Measurements from ENCODE around the gene FOXP4.

Gene FOXP4

GRCh38 chr6:41546866-41547798, 951 bp downstream of the FOXP4 start:
- DNase-seq: peak in 13 of 56 donors; percentile 15 to 58 (median 28)

GRCh38 chr6:41547799-41548097, 1.6 kb downstream of the FOXP4 start:
- no peak for DNase-seq

- no peak for DNase-seq
Measured at GRCh38 chr6:41548098-41548840, 2.1 kb downstream of the FOXP4 start.

- no peak for DNase-seq
Measured at GRCh38 chr6:41548841-41549642, 2.9 kb downstream of the FOXP4 start.

DNA sequence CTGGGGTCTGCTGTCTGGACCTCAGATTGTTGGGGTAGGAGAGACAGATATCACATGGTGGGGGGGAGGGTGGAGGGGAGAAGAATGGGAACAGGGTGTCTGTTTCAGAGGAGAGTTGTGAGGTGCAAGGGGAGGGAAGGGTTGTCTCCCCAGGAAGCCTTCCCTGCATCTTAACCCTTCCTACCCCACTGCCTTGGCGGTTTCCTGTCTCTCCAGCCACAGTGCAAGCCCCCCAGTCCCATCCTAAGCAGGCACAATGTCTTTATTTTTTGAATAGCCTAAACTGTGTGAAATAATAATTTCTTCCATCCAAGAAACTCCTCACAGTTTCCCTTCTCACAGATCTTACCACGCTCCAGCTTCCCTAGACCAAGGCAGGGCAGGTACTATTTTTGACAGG, 3.5 kb downstream of the FOXP4 start:
- no peak for DNase-seq

GRCh38 chr6:41551086-41551700, 5.0 kb downstream of the FOXP4 start:
- DNase-seq: no peak

DNA sequence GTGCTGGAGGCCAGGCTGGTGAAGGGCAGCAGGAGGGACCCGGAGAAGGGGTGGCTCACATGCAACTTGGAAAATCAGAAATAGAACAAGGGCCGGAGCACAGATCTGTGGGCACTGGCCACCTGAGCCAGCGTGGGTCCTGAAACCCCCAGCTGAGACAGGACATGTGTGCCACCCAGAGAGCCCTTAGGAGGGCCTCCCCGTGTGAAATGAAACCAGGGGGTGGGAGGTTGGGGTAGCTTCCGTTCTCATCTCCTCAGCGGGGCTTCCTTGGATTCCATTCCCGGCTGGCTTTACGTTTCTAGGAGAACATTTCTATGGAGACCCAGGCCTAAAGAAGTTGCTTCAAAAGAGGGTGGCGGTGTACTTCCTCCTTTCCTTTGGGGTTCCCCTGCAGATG, 5.7 kb downstream of the FOXP4 start:
- DNase-seq: no peak

DNA sequence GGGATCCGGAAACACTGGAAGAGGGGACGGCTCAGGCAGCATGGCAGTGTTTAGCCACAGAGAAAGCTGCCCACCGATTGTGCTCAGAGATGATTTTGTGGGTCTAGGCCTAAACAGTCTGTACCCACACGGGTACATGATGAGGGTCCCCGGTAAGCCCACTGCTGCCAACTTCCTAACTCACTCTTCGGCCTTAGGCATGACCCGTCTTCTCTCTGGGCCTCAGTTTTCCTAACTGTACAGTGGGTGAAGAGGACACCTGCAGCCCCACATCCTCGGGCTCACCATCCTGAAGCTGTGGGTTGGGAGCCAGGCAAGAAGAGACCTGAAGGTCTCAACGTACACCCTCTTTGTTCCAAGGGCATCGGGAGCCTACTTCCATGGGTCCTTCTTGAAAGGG, 6.5 kb downstream of the FOXP4 start:
- no peak for DNase-seq

DNA sequence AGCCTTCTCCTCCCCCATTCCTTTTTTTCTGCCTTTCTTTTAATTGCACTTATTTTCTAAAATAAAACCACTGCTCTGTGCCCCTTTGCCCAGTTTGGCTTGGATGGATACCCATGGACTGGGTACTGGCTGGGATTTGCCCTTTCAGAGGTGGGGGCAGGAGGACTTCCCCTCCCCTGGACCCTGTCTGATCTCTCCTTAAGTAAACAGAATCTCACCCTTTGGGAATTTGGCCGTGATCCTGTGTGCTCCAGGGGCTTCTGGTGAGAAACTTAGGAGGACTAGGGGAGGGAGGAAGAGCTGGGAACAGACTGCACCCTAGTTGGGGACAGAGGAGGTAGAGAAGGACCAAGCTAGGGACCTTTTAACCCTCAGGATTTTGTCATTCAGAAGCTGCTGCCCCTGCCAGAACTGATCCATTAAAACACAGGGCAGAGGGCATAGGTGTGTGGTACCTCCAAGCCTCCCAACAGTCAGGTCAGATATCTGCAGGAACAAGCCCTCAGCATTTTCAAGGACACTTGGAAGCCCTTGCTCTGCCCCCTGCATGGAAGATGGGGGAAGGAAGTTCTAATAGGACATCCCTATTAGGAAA, 7.3 kb downstream of the FOXP4 start:
- DNase-seq: peak in 1 of 56 donors; percentile 30

DNA sequence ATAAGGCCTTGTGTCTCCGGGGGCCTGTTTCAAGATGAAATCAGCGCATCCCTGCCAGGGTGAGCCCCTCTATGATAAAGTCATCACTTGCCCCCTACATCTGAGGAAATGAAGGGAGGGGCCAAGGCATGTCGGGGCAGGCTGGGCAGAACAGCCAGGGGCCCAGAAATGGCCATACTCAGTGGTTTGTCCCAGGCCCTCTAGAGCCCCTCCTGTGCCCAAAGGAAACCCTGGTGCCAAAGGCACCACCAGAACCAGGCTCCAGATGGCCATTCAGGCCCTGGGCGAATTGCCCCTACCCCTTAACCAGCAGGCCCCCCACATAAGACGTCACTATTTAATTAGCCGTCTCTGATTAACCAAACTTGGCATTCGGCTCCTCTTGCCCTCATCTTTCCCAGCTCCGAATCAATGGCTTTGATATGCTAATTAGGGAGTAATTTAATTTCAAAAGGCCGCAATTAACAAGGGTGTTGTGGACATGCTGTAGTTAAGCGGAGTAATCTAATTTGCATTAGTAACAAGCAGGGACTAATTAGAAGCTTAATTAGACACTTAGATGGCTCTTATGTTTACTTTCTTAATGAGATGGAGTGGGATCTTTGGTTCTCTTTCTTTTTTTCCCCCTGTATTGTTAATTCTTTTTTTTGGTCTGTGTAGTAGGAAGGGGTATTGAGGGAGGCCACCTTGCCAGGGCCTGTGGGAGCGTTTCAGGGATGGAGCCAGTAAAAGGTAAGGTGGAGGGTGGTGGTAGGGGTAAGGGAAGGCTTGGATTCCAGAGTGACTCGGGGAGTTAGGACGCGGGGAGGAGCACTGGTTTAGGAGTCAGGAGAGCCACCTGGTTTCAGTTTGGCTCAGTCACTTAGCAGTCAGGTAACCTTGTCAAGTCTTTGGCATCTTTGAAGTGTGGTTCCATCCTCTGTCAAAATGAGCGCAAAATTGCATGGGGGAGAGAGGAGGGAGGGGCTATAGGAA, 9.4 kb downstream of the FOXP4 start:
- DNase-seq: peak in 1 of 56 donors; percentile 17

DNA sequence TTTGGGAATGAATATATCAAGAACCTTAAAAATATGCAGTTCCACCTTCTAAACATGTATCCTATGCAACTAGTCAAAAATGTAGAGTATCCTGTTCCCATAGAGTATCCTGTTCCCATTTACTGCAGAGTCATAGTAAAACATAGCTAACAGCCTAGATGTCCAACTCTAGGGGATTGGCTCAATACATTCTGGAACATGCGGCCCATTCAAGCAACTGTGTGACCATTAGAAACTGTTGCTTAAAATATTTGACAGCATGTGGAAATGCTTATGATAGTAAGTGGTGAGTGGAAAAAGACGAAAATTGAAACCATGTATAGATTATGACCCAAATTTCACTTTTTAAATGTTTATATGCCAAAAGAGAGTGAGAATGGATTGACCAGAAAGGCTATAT, 11.2 kb downstream of the FOXP4 start:
- DNase-seq: no peak

- no peak for DNase-seq
Measured at GRCh38 chr6:41558033-41558807, 12.0 kb downstream of the FOXP4 start.

- no peak for DNase-seq
Measured at GRCh38 chr6:41559655-41560427, 13.7 kb downstream of the FOXP4 start.

DNA sequence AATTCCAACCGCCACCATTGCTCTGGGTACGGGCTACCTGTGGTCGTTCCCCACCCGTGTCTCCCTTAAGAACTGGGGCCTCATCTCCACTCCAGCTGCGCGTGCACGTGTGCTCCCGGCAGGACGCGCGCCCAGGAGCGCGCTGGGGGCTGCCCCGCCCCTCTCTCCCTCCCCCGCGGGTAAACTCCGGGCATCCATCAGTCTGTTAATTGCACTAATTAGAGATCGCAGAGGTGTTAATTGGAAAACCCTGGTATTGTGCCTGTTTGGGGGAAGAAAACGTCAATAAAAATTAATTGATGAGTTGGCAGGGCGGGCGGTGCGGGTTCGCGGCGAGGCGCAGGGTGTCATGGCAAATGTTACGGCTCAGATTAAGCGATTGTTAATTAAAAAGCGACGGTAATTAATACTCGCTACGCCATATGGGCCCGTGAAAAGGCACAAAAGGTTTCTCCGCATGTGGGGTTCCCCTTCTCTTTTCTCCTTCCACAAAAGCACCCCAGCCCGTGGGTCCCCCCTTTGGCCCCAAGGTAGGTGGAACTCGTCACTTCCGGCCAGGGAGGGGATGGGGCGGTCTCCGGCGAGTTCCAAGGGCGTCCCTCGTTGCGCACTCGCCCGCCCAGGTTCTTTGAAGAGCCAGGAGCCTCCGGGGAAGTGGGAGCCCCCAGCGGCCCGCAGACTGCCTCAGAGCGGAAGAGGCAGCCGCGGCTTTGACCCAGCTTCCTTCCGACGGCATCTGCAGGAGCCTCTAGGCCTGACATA, 14.4 kb downstream of the FOXP4 start:
- peak in 3 of 56 donors; percentile 27 to 30 (median 28) for DNase-seq

DNA sequence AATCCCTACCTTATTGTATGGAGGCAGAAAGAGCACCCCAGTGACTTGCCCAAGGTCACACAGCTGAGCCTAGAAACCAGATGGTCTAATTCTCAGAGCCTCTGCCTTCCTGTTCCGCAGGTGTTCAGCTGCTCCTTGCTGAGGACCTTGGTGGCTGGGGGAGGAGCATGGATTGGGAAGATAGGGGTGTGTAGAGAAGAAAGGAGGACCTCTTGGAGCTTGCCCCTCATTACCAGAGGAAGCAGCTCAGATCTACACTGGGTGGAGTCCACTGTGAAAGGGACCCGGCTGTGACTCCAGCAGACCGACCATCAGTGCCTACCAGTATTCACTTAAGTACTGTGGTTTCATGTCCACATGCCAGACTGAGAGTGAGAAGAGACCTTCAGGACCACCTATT, 15.2 kb downstream of the FOXP4 start:
- no peak for DNase-seq

GRCh38 chr6:41561931-41562911, 16.0 kb downstream of the FOXP4 start:
- DNase-seq: no peak
